HCT116 (cell line): ENCODE measurements around the gene ART1.

ENCODE experiments used
- CTCF ChIP-seq, 3 experiments: fragments of 200-600 bp in 1 of 3; sonication (generic) in 1 of 3; IDR thresholded peaks in 2 of 3; conservative IDR thresholded peaks in 1 of 3; 2 replicates each; pipeline ENCODE4 v1.5.1; 2012 to 2017; ENCODE audit warnings: low read depth in 2 of 3, low read length in 2 of 3, antibody characterized with exemption in 1 of 3, borderline replicate concordance in 1 of 3, control low read depth in 1 of 3, mild to moderate bottlenecking in 1 of 3, mixed read lengths in 1 of 3, mixed run types in 1 of 3, moderate library complexity in 1 of 3; ENCODE audit not compliant: insufficient read depth in 1 of 3
- TF ChIP-seq, protein P1 (sequence below): IDR thresholded peaks from 2 replicates; pipeline ENCODE4 v1.6.1; 2012

- no peak for TF ChIP-seq CTCF (IDR thresholded peaks at IDR 0.05 in 2 of 3, conservative IDR thresholded peaks at IDR 0.05 in 1 of 3; ENCODE audit: borderline replicate concordance in 1 of 3, insufficient read depth in 1 of 3, low read depth in 2 of 3, low read length in 2 of 3)
- TF ChIP-seq, protein P1, sequence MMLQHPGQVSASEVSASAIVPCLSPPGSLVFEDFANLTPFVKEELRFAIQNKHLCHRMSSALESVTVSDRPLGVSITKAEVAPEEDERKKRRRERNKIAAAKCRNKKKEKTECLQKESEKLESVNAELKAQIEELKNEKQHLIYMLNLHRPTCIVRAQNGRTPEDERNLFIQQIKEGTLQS, result no peak
Observed at GRCh38 chr11:3627291-3627690, 17.6 kb upstream of the ART1 start.
